ENCODE results near the gene CADM1. TPM values are rescaled to one million over a fixed set of nuclear protein-coding genes. Genes with fewer than 3 reads are reported as not detected.

The CADM1 gene
- total and polyA plus RNA-seq, 5 donors from 2014 or later = 3.6 to 11.3 (median 6.9) TPM

GRCh38 chr11:115247953-115248352 is 256.3 kb downstream of the CADM1 start:
- Mint-ChIP-seq H3K9me3 (no peaks in the 10 kb centered on the region), H3K27ac (no peak overlapping the region), H3K27me3 (peaks cover 24% of the 10 kb centered on the region), H3K4me1 (no peaks in the 10 kb centered on the region), H3K36me3 (no peaks in the 10 kb centered on the region), H3K4me3 (no peak overlapping the region)
- H3K9me3 ChIP-seq (ENCODE audit: control insufficient read depth in 2 of 2, low read length in 2 of 2) = no peaks in the 10 kb centered on the region
- no peak for ATAC-seq (ENCODE audit: low read depth in 2 of 2)
- H3K4me3 ChIP-seq (ENCODE audit: low read depth, low read length) = no peak overlapping the region
- DNase-seq = no peak
- peaks cover 4% of the 10 kb centered on the region for H3K27me3 ChIP-seq (ENCODE audit: control insufficient read depth, insufficient read depth, low read length)
- H3K4me1 ChIP-seq (ENCODE audit: control insufficient read depth, insufficient read depth, low read length, poor library complexity, severe bottlenecking) = no peaks in the 10 kb centered on the region
- H3K36me3 ChIP-seq (ENCODE audit: control insufficient read depth, insufficient read depth, low read length) = no peaks in the 10 kb centered on the region
- no peak overlapping the region for H3K27ac ChIP-seq (ENCODE audit: insufficient read depth, low read length, poor library complexity, severe bottlenecking)

- Mint-ChIP-seq H3K27me3 (peaks cover 24% of the 10 kb centered on the region), H3K27ac (no peak overlapping the region), H3K4me1 (no peaks in the 10 kb centered on the region), H3K4me3 (no peak overlapping the region), H3K9me3 (no peaks in the 10 kb centered on the region), H3K36me3 (no peaks in the 10 kb centered on the region)
- Histone ChIP-seq H3K4me1 (ENCODE audit: control insufficient read depth, insufficient read depth, low read length, poor library complexity, severe bottlenecking) (no peaks in the 10 kb centered on the region), H3K4me3 (ENCODE audit: low read depth, low read length) (no peak overlapping the region), H3K27ac (ENCODE audit: insufficient read depth, low read length, poor library complexity, severe bottlenecking) (no peak overlapping the region), H3K27me3 (ENCODE audit: control insufficient read depth, insufficient read depth, low read length) (peaks cover 4% of the 10 kb centered on the region), H3K9me3 (ENCODE audit: control insufficient read depth in 2 of 2, low read length in 2 of 2) (no peaks in the 10 kb centered on the region), H3K36me3 (ENCODE audit: control insufficient read depth, insufficient read depth, low read length) (no peaks in the 10 kb centered on the region)
- ATAC-seq (ENCODE audit: low read depth in 2 of 2) (no peak), DNase-seq (no peak)
Observed at GRCh38 chr11:115247361-115247760, 256.9 kb downstream of the CADM1 start.

GRCh38 chr11:115244758-115245157 is 259.5 kb downstream of the CADM1 start:
- no peaks in the 10 kb centered on the region for H3K4me1 Mint-ChIP-seq
- DNase-seq = no peak
- H3K27me3 ChIP-seq (ENCODE audit: control insufficient read depth, insufficient read depth, low read length) = peaks cover 4% of the 10 kb centered on the region
- no peak overlapping the region for H3K4me3 ChIP-seq (ENCODE audit: low read depth, low read length)
- H3K27me3 Mint-ChIP-seq = peaks cover 13% of the 10 kb centered on the region
- no peak overlapping the region for H3K27ac Mint-ChIP-seq
- no peaks in the 10 kb centered on the region for H3K36me3 Mint-ChIP-seq
- no peak overlapping the region for H3K4me3 Mint-ChIP-seq
- no peak for ATAC-seq (ENCODE audit: low read depth in 2 of 2)
- H3K9me3 ChIP-seq (ENCODE audit: control insufficient read depth in 2 of 2, low read length in 2 of 2) = no peaks in the 10 kb centered on the region
- H3K4me1 ChIP-seq (ENCODE audit: control insufficient read depth, insufficient read depth, low read length, poor library complexity, severe bottlenecking) = no peaks in the 10 kb centered on the region
- no peaks in the 10 kb centered on the region for H3K36me3 ChIP-seq (ENCODE audit: control insufficient read depth, insufficient read depth, low read length)
- no peaks in the 10 kb centered on the region for H3K9me3 Mint-ChIP-seq
- H3K27ac ChIP-seq (ENCODE audit: insufficient read depth, low read length, poor library complexity, severe bottlenecking) = no peak overlapping the region

GRCh38 chr11:115244296-115244695 is 259.9 kb downstream of the CADM1 start:
- no peaks in the 10 kb centered on the region for H3K36me3 Mint-ChIP-seq
- Histone ChIP-seq H3K4me1 (ENCODE audit: control insufficient read depth, insufficient read depth, low read length, poor library complexity, severe bottlenecking) (no peaks in the 10 kb centered on the region), H3K27ac (ENCODE audit: insufficient read depth, low read length, poor library complexity, severe bottlenecking) (no peak overlapping the region), H3K4me3 (ENCODE audit: low read depth, low read length) (no peak overlapping the region), H3K27me3 (ENCODE audit: control insufficient read depth, insufficient read depth, low read length) (peaks cover 4% of the 10 kb centered on the region), H3K9me3 (ENCODE audit: control insufficient read depth in 2 of 2, low read length in 2 of 2) (no peaks in the 10 kb centered on the region), H3K36me3 (ENCODE audit: control insufficient read depth, insufficient read depth, low read length) (no peaks in the 10 kb centered on the region)
- no peak overlapping the region for H3K27ac Mint-ChIP-seq
- DNase-seq (no peak), ATAC-seq (ENCODE audit: low read depth in 2 of 2) (no peak)
- no peak overlapping the region for H3K4me3 Mint-ChIP-seq
- H3K27me3 Mint-ChIP-seq = peaks cover 8% of the 10 kb centered on the region
- H3K4me1 Mint-ChIP-seq = no peaks in the 10 kb centered on the region
- no peaks in the 10 kb centered on the region for H3K9me3 Mint-ChIP-seq

- H3K9me3 ChIP-seq (ENCODE audit: control insufficient read depth in 2 of 2, low read length in 2 of 2) = no peaks in the 10 kb centered on the region
- Mint-ChIP-seq H3K27ac (no peak overlapping the region), H3K36me3 (no peaks in the 10 kb centered on the region), H3K27me3 (peaks cover 6% of the 10 kb centered on the region), H3K4me1 (no peaks in the 10 kb centered on the region), H3K9me3 (no peaks in the 10 kb centered on the region), H3K4me3 (no peak overlapping the region)
- H3K4me3 ChIP-seq (ENCODE audit: low read depth, low read length) = no peak overlapping the region
- ATAC-seq (ENCODE audit: low read depth in 2 of 2) = no peak
- no peaks in the 10 kb centered on the region for H3K4me1 ChIP-seq (ENCODE audit: control insufficient read depth, insufficient read depth, low read length, poor library complexity, severe bottlenecking)
- H3K36me3 ChIP-seq (ENCODE audit: control insufficient read depth, insufficient read depth, low read length) = no peaks in the 10 kb centered on the region
- H3K27me3 ChIP-seq (ENCODE audit: control insufficient read depth, insufficient read depth, low read length) = peaks cover 4% of the 10 kb centered on the region
- no peak for DNase-seq
- no peak overlapping the region for H3K27ac ChIP-seq (ENCODE audit: insufficient read depth, low read length, poor library complexity, severe bottlenecking)
Observed at GRCh38 chr11:115242982-115243381, 261.2 kb downstream of the CADM1 start.

DNA sequence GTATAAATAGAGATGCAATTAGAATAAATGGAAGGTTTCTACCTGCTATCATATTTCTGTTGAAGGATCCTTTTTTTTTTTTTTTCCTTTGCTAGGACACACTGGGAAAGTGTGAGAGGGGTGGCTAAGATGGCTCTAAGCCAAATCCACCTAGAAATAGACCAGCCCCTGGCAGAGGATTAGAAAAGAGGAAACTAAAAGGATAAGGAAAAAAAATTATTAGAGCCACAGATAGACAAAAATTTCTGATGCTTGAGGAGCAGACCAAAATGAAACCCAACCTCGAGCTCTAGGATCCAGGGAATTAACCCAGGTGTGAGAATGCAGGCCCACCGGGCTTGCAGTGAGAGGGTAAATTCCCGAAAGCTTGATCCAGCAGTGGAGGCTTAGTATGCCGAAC is 262.3 kb downstream of the CADM1 start:
- Mint-ChIP-seq H3K4me3 (no peak overlapping the region), H3K9me3 (no peaks in the 10 kb centered on the region), H3K36me3 (no peaks in the 10 kb centered on the region), H3K4me1 (no peaks in the 10 kb centered on the region), H3K27ac (no peak overlapping the region), H3K27me3 (peaks cover 6% of the 10 kb centered on the region)
- no peaks in the 10 kb centered on the region for H3K9me3 ChIP-seq (ENCODE audit: control insufficient read depth in 2 of 2, low read length in 2 of 2)
- H3K4me1 ChIP-seq (ENCODE audit: control insufficient read depth, insufficient read depth, low read length, poor library complexity, severe bottlenecking) = no peaks in the 10 kb centered on the region
- H3K27me3 ChIP-seq (ENCODE audit: control insufficient read depth, insufficient read depth, low read length) = no peaks in the 10 kb centered on the region
- DNase-seq (no peak), ATAC-seq (ENCODE audit: low read depth in 2 of 2) (no peak)
- H3K4me3 ChIP-seq (ENCODE audit: low read depth, low read length) = no peak overlapping the region
- H3K27ac ChIP-seq (ENCODE audit: insufficient read depth, low read length, poor library complexity, severe bottlenecking) = no peak overlapping the region
- H3K36me3 ChIP-seq (ENCODE audit: control insufficient read depth, insufficient read depth, low read length) = no peaks in the 10 kb centered on the region

DNA sequence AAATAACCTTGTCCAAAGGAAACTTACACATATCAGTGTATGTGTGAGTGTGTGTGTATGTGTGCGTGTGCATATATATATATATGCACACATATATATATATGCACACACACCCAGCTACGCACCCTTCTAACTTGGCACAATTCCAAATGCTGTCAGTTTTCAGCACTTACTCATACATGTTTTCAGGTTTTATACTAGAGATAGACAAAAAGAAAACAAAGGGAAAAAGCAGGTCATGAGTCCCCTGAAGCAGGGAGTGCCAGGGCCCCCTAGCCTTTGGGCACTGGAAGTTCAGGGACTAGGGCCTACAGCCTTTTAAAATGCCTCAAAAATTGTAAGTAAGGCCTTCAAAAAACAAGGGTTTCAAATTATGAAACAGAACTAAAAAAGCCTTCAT is 265.4 kb downstream of the CADM1 start:
- peaks cover 3% of the 10 kb centered on the region for H3K27me3 ChIP-seq (ENCODE audit: control insufficient read depth, insufficient read depth, low read length)
- no peak for ATAC-seq (ENCODE audit: low read depth in 2 of 2)
- H3K4me1 ChIP-seq (ENCODE audit: control insufficient read depth, insufficient read depth, low read length, poor library complexity, severe bottlenecking) = no peaks in the 10 kb centered on the region
- Mint-ChIP-seq H3K4me1 (no peaks in the 10 kb centered on the region), H3K9me3 (no peaks in the 10 kb centered on the region), H3K36me3 (no peaks in the 10 kb centered on the region), H3K27ac (no peak overlapping the region), H3K27me3 (peaks cover 16% of the 10 kb centered on the region), H3K4me3 (no peak overlapping the region)
- H3K27ac ChIP-seq (ENCODE audit: insufficient read depth, low read length, poor library complexity, severe bottlenecking) = no peak overlapping the region
- H3K4me3 ChIP-seq (ENCODE audit: low read depth, low read length) = no peak overlapping the region
- no peak for DNase-seq
- no peaks in the 10 kb centered on the region for H3K9me3 ChIP-seq (ENCODE audit: control insufficient read depth in 2 of 2, low read length in 2 of 2)
- no peaks in the 10 kb centered on the region for H3K36me3 ChIP-seq (ENCODE audit: control insufficient read depth, insufficient read depth, low read length)

GRCh38 chr11:115238086-115238485 is 266.1 kb downstream of the CADM1 start:
- no peak overlapping the region for H3K27ac ChIP-seq (ENCODE audit: insufficient read depth, low read length, poor library complexity, severe bottlenecking)
- Mint-ChIP-seq H3K36me3 (no peaks in the 10 kb centered on the region), H3K4me1 (no peaks in the 10 kb centered on the region), H3K4me3 (no peak overlapping the region), H3K27ac (no peak overlapping the region), H3K9me3 (no peaks in the 10 kb centered on the region), H3K27me3 (peaks cover 16% of the 10 kb centered on the region)
- no peaks in the 10 kb centered on the region for H3K4me1 ChIP-seq (ENCODE audit: control insufficient read depth, insufficient read depth, low read length, poor library complexity, severe bottlenecking)
- peaks cover 3% of the 10 kb centered on the region for H3K27me3 ChIP-seq (ENCODE audit: control insufficient read depth, insufficient read depth, low read length)
- no peaks in the 10 kb centered on the region for H3K36me3 ChIP-seq (ENCODE audit: control insufficient read depth, insufficient read depth, low read length)
- ATAC-seq (ENCODE audit: low read depth in 2 of 2) = no peak
- no peak overlapping the region for H3K4me3 ChIP-seq (ENCODE audit: low read depth, low read length)
- H3K9me3 ChIP-seq (ENCODE audit: control insufficient read depth in 2 of 2, low read length in 2 of 2) = no peaks in the 10 kb centered on the region
- DNase-seq = no peak

Data from CD4-positive, CD25-positive, alpha-beta regulatory T cell (primary cell).